ENCODE results near the gene CLBA1.

DNA sequence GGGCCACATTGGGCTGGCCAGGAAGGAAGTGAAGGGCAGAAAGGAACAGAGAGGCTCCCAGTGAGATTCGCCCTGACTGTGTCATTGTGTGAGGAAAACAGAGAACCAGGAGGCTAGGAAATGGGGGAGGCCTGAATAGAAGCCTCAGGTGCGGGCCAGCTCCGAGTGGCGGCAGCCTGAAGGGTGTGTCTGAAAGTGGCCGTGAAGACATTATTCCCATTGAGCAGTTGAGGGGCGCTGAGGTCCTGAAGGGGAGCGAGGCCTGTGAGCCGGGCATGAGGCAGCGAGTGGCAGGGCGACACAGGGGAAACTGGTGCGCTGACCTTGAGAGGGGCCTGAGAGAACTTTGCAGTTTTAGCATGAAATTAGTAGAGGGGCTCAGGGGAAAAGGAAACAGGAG, 6.9 kb downstream of the CLBA1 start:
- TF ChIP-seq, protein P1, sequence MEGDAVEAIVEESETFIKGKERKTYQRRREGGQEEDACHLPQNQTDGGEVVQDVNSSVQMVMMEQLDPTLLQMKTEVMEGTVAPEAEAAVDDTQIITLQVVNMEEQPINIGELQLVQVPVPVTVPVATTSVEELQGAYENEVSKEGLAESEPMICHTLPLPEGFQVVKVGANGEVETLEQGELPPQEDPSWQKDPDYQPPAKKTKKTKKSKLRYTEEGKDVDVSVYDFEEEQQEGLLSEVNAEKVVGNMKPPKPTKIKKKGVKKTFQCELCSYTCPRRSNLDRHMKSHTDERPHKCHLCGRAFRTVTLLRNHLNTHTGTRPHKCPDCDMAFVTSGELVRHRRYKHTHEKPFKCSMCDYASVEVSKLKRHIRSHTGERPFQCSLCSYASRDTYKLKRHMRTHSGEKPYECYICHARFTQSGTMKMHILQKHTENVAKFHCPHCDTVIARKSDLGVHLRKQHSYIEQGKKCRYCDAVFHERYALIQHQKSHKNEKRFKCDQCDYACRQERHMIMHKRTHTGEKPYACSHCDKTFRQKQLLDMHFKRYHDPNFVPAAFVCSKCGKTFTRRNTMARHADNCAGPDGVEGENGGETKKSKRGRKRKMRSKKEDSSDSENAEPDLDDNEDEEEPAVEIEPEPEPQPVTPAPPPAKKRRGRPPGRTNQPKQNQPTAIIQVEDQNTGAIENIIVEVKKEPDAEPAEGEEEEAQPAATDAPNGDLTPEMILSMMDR (conservative IDR thresholded peaks at IDR 0.05 in 1 of 2, IDR thresholded peaks at IDR 0.05 in 1 of 2; ENCODE audit: low read depth in 1 of 2, low read length in 2 of 2), result no peak
- TF ChIP-seq EZH2 (IDR thresholded peaks at IDR 0.05; ENCODE audit: low read length, missing control alignments), result no peak

All from fibroblast of lung (primary cell).